ENCODE measurements around the gene LAGE3.
"Not testable (repeated sequence)": the region's sequence is repeated elsewhere in the genome, so short reads cannot be mapped to it uniquely, and the experiment has no call there.

Gene LAGE3

DNA sequence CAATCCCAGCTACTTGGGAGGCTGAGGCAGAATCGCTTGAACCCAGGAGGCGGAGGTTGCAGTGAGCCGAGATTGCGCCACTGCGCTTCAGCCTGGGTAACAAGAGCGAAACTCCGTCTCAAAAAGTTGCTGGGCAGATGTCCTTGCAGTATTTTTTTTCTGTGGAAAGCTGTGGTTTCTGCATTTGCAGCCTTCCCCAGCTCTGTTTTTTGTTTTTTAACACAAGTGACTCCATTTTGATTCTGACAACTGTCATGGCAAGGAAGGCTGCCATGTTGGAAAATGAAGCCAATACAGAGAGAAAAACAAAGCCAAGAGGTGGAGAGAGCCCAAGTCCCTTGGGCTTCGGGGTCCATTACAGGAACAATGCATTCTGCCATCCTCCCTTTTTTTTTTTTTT, 23.0 kb upstream of the LAGE3 start:
- no peak for DNase-seq (ENCODE audit: low read depth)

DNA sequence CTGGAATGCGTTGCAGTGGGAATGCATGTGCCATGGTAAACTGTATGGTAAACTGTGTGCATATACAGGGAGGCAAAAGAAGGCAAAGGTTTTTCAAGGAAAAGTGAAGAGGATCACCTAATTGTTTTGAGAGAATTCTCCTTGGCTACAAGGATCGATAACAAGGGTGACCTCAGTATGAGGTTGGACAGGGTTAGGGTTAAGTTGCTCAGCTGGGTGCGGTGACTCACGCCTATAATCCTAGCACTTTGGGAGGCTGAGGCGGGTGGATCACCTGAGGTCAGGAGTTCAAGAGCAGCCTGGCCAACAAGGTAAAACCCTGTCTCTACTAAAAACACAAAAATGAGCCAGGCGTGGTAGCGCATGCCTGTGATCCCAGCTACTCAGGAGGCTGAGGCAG, 22.3 kb upstream of the LAGE3 start:
- not testable (repeated sequence) for DNase-seq (ENCODE audit: low read depth)

DNA sequence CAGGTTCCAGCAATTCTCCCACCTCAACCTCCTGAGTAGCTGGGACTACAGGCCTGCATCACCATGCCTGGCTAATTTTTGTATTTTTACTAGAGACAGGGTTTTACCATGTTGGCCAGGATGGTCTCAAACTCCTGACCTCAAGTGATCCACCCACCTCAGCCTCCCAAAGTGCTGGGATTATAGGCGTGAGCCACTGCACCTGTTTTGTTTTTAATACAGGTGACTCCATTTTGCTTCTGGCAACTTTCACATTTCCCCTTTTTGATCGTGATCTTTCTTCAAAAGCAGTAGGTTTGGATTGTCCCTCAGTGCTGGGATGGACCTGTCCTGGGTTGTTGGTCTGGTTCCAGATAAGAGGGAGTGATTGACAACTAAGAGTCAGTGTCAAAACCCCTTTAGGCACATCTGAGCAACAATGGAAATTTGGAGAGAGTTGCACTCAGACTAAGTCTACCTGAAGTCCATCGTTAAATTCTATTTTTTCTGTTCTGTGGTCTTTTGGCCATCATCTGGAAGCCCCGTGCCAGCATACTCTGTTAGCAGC, 17.6 kb upstream of the LAGE3 start:
- not testable (repeated sequence) for DNase-seq (ENCODE audit: low read depth)

DNA sequence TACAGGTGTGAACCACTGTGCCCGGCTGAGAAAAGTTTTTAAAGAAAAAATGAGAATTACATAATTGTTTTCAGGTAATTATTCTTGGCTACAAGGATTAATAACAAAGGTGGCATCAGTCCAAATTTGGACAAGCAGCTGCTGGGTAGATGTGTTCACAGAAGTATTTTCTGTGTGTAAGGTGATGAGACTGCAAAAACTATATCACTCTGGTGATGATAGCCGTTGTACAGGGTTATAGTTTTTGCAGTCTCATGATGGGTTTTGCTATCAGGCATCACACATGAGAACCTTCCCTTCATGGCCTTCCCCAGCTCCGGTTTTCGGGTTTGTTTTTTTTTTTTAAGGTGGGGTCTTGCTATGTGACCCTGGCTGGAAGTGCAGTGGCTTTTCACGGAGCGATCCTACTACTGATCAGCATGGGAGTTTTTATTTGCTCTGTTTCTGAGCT, 16.4 kb upstream of the LAGE3 start:
- no peak for DNase-seq (ENCODE audit: low read depth)

DNA sequence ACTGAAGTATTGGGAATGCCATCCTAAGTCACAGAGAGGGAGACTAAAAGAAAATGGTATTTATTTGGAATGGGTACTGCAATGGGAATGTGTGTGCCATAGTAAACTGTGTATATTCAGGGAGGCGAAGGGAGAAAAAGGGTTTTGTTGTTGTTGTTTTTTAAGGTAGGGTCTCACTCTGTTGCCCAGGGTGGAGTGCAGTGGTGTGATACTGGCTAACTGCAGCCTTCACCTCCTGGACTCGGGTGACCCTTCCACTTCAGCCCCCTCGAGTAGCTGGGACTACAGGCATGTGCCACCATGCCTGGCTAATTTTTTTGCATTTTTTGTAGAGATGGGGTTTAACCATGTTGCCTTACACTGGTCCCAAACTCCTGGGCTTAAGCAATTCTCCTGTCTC, 15.6 kb upstream of the LAGE3 start:
- no peak for DNase-seq (ENCODE audit: low read depth)

DNA sequence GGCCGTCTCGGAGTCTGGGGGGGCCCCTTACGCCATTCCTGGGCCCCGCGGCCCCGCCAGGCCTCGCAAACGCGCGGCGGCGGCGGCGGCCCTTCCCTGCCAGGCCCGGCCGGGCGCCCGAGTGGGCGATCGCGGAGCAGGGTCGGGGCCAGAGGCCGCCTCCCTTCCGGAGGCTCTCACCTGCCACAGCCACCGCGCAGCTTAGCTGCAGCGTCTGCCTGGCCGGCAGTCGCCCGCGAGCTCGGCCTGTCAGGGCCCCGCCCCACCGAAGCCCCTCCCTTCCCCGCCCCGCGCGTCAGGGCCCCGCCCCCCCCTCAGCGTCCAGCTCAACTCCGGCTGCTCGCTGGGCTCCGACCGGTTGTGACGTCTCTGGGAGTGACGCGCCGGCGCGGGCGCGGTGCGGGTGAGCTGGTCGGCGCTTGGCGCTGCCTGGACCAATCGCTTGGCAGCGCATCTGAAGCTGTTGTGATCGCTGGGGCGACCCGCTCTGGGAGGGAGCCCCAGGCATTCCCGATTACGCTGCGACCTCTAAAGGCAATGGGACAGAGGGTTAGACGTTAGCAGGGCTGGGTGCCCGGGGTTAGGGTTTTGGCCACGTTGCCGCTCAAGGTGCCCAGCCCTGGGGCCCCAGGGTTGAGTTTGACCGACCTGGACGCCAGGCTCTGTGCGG, 11.5 kb upstream of the LAGE3 start, which contains the start of gene SLC10A3:
SLC10A3 (minus strand) TSS at position 216 of the 670 bp plus-strand sequence. CDS start 1,689 bp downstream, outside the sequence.
- DNase-seq (ENCODE audit: low read depth): peak; percentile 64

DNA sequence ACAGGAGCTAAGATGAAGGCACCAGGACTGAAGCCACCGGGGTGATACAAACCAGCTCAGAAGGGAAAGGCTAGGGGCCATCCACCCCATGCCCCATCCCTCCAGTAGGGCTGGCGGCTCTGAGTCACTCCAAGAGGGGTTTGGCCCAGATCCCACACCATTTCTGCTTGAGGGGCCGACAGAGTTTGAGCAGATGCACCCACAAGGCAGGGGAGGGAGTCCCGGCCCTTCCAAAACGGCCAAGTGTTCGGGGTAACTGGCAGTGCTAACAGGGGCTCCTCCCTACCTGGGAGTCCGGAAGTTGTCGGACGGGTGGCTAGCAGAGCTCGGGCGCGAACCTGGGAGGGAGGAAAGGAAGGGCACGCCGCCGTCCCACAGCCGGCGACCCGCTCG, 10.9 kb upstream of the LAGE3 start:
- DNase-seq (ENCODE audit: low read depth): no peak

DNA sequence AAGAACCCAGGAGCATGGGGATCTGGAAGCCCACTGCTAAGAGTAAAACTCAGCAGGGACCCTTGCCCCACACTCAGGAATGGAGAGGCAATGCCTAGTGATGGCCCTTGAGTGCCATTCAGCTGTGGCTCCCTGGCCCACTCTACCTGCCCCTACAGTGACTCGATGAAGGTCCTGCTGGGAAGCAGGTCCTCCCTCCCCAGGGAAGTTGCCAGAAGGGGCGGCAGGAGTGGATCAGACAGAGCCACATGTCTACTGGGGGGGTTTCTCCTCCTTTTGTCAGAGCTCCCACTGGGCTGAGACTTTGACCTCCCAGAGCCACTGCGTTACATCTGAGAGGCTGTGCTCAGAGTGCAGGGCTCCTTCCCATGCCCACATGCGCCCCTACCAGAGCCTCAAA, 10.1 kb upstream of the LAGE3 start:
- no peak for DNase-seq (ENCODE audit: low read depth)

DNA sequence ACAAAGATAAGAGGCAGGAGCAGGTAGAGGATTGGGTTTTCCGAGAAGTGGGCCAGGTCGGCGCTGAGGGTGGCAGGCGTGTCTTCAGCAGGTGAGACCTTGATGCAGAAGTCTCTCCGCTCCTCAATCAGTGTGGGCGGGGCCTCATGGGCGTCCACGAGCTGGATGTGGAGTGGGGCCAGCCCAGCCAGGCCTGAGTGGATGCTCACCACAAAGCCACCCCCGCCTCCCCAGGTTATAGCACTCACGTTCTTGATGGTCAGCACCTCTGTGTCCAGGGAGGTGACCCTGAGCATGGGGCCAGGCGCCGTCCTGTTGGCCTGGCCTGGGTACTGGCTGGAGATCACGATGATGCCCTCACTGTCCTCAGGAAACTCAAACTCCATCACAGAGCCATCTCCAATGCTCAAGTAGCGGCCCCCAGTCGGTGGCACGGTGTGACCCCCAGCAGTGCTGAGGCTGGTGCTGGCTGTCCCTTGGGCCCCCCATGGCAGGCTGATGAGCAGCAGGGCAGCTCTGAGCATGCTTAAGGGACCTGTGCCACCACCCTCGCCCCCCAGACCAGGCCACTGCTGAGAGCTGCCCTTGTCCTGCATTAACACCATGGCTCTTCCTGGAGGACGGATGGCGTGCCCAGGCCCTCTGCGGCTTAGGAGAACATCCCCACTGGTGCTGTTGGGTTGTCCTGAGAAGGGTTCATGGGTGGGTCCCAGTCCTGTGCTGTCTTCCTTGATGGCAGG, 9.4 kb upstream of the LAGE3 start:
- no peak for DNase-seq (ENCODE audit: low read depth)

DNA sequence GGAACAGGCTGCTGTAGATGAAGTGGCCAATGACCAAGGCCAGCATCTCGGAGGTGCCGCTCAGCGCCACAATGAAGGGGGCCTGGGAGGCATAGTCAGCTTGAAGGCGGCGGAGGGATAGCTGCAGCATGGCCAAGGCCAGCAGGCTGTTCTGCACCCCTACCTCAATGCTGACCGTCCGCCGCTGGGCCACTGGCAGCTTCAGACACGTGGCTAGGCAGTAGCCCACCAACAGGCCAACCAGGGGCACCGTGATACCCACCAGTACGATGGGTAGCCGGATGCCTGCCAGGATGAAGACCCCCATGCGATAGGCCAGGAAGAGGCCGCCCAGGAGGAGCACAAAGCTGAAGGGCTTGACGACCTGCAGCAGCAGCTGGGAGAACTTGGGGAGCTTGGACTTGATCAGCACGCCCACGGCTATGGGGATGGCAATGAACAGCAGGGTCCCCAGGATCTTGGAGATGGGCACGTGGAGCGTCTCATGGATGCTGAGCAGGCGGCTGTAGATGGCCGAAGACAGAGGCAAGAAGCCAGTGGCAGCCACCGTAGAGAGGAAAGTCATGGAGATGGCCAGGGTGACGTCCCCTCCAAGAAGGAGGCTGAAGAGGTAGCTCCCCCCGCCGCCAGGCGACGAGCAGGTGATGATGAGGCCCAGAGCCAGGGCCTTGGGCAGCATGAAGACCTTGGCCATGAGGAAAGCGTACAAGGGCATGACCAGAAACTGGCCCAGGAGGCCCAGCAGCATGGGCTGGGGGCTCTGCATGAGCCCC, 8.6 kb upstream of the LAGE3 start:
- DNase-seq (ENCODE audit: low read depth): no peak

DNA sequence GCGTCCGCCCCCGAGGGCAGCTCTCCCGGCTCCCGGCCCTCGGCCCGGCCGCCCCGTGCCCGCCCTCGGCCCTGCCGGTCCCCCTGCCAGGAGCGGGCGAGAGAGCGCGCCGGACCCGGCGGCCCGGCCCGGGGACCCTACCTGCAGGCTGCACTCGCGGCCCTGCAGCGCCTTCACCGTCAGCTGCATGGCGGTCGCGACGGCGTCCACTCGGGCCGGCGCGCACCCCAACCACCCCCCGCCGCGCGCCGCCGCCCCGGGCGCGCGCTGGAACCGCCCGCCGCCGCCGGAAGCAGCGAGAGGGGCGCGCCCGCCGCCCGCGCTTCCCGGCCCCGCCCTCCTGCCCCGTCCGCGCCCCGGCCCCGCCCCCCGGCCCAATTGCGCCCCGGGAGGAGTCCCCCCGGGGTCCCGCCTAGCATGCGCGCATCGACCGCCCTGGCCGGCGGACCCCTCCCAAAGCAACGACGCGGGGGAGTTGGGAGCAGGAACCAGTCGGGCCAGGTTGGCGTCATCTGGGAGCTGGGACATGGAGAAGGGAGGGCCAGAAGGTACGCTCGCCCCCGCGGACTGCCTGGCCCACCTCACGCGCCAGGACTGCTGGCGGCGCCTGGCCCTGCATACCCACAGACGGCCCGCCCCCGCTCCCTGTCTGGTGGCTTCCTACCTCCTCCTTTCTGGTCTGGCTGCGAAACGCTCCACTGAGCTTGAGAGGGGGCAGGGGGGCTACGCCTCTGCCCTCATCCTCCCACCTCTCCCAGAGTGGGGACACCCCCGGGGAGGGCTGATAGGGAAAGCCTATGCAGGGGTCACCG, 7.5 kb upstream of the LAGE3 start, which contains the start of gene UBL4A:
UBL4A (minus strand) TSS at position 220 of the 812 bp plus-strand sequence; CDS start at position 189, 31 bp downstream.
- DNase-seq (ENCODE audit: low read depth): peak; percentile 31

DNA sequence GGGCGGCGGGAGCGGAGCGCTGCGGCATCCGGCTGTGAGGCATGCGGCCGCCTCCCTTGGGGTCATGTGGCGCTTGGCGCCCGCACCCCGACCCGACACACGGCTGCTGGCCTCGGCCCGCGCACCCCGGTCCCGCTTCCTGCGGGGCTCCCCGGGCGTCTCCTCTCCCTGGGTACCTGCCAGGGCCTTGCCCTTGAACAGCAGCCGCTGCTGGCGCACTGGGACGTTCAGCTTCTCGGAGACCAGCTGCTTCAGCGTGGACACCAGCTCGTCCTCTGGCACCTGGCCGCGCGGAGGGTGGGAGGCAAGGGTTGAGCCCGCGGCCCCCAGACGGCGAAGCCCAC, 6.9 kb upstream of the LAGE3 start:
- no peak for DNase-seq (ENCODE audit: low read depth)

DNA sequence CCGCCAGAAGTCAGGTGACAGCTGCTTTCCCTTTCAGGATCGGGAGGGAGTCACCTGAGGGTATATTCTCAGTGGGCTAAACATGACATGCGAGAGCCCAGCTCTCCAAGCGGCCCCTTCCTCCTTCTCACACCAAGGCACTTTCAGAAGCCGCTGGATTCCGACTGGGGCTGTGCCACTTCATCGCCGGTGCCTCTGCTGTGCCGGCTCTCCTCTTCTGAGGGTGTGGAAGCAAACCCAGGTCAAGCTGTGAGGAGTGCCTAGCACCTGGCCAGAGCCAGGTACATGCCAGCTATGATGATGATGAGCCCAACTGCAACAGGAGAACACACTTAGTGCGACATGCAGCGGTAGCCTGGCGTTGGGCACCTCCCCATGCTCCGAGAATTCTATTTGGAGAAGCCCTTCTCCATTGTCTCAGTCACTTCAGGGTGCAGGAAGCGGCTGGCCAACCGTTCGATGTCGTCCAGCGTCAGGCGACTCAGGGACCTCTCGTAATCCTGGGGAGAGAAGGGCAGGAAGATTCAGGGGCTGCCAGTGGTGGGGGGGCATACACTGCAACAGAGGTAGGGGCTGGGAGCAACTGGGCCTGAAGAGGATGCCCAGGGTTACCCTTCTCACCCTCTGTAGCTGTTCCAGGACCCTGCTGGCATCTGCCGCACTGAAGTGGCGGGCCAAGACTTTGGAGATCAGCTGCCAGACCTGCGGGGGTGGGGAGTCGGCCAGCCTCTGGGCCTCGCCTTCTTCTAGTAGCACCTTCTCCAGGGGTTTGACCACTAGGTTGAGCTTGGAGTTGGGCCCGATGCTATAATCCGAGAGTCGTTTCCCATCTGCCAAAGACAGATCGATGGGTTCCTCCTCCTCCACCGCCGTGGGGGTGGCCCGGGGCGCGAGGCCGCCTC, 6.3 kb upstream of the LAGE3 start:
- no peak for DNase-seq (ENCODE audit: low read depth)

DNA sequence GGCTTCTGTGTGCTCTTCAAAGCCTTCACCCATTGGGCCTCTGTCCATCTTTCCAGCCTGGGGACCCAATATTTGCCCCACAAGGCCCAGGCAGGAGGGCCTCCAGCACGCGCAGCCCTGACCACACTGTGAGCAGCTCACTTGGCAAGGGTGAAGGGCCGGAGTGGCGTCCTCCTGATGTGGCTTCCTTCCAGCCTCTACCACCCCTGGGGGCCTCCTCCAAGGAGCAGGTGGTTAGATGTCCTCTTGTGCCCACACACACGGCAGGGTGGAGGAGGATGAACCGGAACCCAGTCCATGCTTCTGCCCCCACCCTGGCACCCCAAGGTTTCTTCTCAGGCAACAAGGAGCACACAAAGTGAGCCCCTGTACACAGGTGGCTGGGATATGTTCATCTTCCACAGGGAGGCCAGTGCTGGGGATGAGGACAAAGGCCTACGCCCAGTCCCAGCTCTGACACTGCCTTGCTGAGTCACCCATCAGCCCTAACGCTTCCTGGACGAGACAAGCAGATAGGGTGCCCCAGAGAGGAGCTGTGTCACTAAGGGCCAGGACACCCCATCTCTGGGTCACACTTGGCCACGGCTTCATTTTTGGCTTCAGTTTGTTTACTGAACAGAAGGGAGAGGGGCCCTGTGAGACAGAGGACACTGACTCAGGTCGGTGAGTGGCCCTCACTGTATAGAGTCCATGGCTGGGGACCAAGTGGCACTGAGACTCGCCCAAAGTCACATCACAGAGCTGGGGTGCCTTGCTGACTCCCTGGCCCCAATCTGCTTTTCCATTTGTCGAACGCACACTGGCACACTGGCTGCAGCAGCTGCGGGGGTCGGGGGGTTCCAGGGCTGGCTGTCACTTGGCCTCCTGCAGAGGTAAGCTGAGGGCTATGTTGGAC, 5.4 kb upstream of the LAGE3 start:
- DNase-seq (ENCODE audit: low read depth): no peak

DNA sequence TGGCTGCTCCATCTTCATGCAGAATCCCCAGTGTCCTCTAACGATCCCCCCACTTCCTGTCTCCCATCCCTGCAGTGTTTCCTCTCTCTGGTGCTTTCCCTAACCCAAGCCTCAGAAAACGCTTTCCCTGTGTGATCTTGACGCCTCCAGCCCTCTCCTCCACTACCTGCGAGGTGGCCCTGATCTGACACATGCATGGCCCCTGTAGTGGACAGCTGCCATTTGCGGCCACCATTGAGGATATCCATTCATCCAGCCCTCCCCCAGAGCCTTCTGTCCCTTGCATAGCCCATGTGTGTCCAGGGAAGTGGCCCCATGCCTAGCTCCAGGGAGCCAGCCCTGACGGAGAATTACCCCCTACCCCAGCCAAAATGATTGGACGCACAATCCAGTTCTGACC, 4.2 kb upstream of the LAGE3 start:
- no peak for DNase-seq (ENCODE audit: low read depth)

DNA sequence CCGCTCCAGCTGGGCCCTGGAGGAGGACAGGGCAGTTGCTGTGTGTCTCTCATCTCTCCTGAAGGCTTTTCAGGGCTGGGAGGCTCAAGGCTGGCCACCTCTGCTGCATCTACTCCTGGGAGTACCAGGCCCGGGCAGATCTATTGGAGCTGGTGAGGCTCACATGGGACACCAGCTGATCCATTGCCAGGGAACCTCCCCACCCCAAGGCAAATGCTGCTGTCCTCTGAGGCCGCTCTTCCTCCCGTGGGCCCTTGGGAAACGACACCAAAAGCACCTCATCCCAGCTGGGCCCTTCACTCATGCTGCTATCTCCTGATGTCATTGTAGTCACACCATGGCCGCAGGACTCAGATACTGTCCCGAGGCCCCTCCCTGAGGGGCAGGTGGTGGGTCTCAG, 3.7 kb upstream of the LAGE3 start:
- DNase-seq (ENCODE audit: low read depth): no peak

DNA sequence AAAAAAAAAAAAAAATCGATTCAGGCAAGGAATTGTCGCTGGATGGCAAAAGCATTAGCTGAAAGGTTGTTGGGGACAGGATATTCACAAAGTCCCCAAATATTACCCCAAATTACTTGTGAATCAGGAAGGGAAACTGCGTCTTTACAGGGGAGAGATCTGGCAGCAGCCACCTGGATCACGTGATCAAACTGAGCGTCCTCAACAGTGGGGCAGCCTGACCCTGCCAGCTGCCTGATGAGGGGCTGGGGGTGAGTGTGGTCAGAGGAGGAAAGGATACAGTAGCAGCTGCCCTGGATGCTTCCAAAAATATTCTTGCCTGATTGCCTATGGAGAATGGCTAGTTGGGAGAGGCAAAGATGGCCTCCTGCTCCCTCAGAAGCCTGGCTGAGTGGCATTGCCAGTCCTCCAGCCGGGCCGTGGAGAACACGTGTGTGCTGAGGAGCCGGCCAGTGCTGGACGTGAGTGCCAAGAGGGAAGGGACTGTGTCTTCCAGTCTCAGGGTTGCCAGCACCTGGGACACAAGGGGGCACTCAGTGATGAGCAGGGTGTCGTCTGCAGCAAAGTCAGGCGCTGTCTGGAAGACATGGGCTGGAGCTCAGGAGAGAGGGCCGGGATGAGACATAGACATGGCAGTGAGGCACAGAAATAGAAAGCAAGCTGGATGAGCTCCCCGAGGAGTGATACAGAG, 3.0 kb upstream of the LAGE3 start:
- no peak for DNase-seq (ENCODE audit: low read depth)

DNA sequence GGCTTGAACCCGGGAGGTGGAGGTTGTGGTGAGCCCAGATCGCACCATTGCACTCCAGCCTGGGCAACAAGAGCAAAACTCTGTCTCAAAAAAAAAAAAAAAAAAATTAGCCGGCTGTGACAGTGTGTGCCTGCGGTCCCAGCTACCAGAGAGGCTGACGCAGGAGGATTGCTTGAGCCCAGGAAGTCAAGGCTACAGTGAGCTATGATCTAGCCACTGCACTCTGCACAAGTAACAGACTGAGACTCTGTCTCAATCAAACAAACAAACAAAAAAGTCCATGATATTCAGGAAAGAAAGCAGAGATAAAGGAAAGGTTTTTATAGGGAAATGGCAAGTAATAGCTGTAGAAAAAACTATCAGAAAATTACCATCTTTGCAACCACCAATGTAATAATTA, 2.1 kb upstream of the LAGE3 start:
- DNase-seq (ENCODE audit: low read depth): no peak

DNA sequence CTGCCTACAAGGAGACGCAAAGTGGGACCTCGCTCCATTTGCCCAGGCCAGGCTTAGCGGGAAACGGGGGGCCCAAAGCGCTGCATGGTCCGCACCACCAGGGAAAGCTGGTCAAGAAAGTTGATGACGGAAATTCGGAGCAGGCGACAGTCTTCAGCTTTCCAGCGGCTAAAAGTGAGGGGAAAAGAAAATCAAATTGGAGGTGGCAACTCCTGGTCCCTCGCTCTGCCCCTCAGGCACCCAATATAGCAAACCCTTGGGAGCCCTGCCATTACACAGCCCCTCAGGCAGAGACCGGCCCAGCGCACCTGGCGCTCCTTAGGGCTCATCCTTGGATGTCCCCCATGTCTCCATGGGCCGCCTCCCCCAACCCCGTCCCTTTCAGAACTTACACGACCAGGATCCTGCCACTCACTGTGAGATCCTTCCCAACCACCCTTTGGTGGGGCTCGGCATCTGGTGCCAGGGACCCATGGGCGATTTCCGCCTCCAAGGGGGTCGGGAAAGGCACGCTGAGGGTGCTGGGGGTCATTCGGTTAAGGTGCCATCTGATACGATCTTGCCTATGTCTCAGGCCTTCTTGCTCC, 1.1 kb downstream of the LAGE3 start:
- DNase-seq (ENCODE audit: low read depth): no peak

Measured in stimulated activated CD8-positive, alpha-beta memory T cell treated with anti-CD3 and anti-CD28 coated beads, Interleukin-15, amount 100 ng/mL, for 24 hours (primary cell).